ENCODE measurements around the gene ELF3.
"Not testable (repeated sequence)": the region's sequence is repeated elsewhere in the genome, so short reads cannot be mapped to it uniquely, and the experiment has no call there.

GRCh38 chr1:201962382-201962781 is 48.0 kb upstream of the ELF3 start:
- TF ChIP-seq POLR2A, POLR2AphosphoS5 (IDR thresholded peaks at IDR 0.05; ENCODE audit: low read depth, low read length): not testable (repeated sequence)

All from GM12891 (cell line).